ENCODE data around the gene DPP8. TPM values are rescaled to one million over a fixed set of nuclear protein-coding genes. Genes with fewer than 3 reads are reported as not detected.

Gene DPP8
- total and polyA plus RNA-seq, 2 donors (not counting 1 experiment from before 2014, with no cell fraction given) = 17.1 to 65.2 TPM

GRCh38 chr15:65410036-65410435 lies 107.5 kb downstream of the DPP8 start:
- TF ChIP-seq EZH2 (IDR thresholded peaks at IDR 0.05; ENCODE audit: borderline replicate concordance, insufficient read depth, low read depth, low read length, poor library complexity, severe bottlenecking) (no peak), CTCF (IDR thresholded peaks at IDR 0.05) (no peak)
- Histone ChIP-seq H3K79me2 (ENCODE audit: control insufficient read depth, insufficient read depth, low read length) (no peaks in the 10 kb centered on the region), H2AFZ (ENCODE audit: insufficient read depth, low read depth, low read length, poor library complexity, severe bottlenecking) (no peak overlapping the region), H3K4me1 (ENCODE audit: control insufficient read depth in 2 of 2, insufficient read depth in 2 of 2, low read length in 2 of 2) (peaks cover 8 to 11% of the 10 kb centered on the region in 2 donors), H3K27me3 (replicated peaks in 1 of 4; ENCODE audit: control extremely low read depth in 1 of 4, control insufficient read depth in 3 of 4, insufficient read depth in 4 of 4, low read length in 3 of 4) (peaks cover 0 to 23% (median 2%) of the 10 kb centered on the region in 4 experiments), H3K9me3 (ENCODE audit: control extremely low read depth in 1 of 3, control insufficient read depth in 2 of 3, insufficient read depth in 1 of 3, low read length in 2 of 3) (no peaks in the 10 kb centered on the region), H4K20me1 (ENCODE audit: control insufficient read depth, insufficient read depth, low read length, poor library complexity, severe bottlenecking) (no peaks in the 10 kb centered on the region), H3K27ac (ENCODE audit: low read length in 2 of 2) (no peak overlapping the region), H3K4me3 (ENCODE audit: control extremely low read depth in 1 of 5, extremely low read depth in 1 of 5, insufficient read depth in 1 of 5, low read depth in 2 of 5, low read length in 4 of 5) (no peak overlapping the region), H3K9ac (ENCODE audit: low read length) (no peak overlapping the region), H3K36me3 (replicated peaks in 1 of 2; ENCODE audit: control extremely low read depth in 1 of 2, control insufficient read depth in 1 of 2, extremely low read depth in 1 of 2, insufficient read depth in 2 of 2, low read length in 1 of 2) (no peaks in the 10 kb centered on the region), H3K4me2 (replicated peaks; ENCODE audit: low read depth, low read length, poor library complexity, severe bottlenecking) (no peak overlapping the region)
- ChIA-PET CTCF (interaction anchor here (1.4 kb wide), 1 partner anchor 10 kb away, joined by 5 read pairs; no protein-coding TSS in a partner anchor), POLR2A (no interaction called here)
- Mint-ChIP-seq H3K4me3 (no peak overlapping the region), H3K4me1 (peaks cover 11% of the 10 kb centered on the region), H3K27me3 (peaks cover 20% of the 10 kb centered on the region), H3K27ac (no peak overlapping the region), H3K9me3 (ENCODE audit: insufficient read depth) (no peaks in the 10 kb centered on the region)
- WGBS (ENCODE audit: insufficient coverage) = 93% methylated on average over 10 of the region's 11 CpGs
- DNase-seq = no peak
- intact Hi-C loops (cut with micrococcal nuclease) = no loop called here
- no peak for ATAC-seq (ENCODE audit: low read depth)

GRCh38 chr15:65409036-65409631 lies 108.4 kb downstream of the DPP8 start:
- DNase-seq (peak; percentile 51), ATAC-seq (ENCODE audit: low read depth) (peak; percentile 49)
- ChIA-PET CTCF (interaction anchor here (1.4 kb wide), 1 partner anchor 9 kb away, joined by 5 read pairs; no protein-coding TSS in a partner anchor), POLR2A (no interaction called here)
- Mint-ChIP-seq H3K4me1 (peaks cover 11% of the 10 kb centered on the region), H3K4me3 (no peak overlapping the region), H3K27ac (peak overlapping the region; percentile 41), H3K9me3 (ENCODE audit: insufficient read depth) (no peaks in the 10 kb centered on the region), H3K27me3 (peaks cover 17% of the 10 kb centered on the region)
- H3K9me3 ChIP-seq (ENCODE audit: control extremely low read depth in 1 of 3, control insufficient read depth in 2 of 3, insufficient read depth in 1 of 3, low read length in 2 of 3) = no peaks in the 10 kb centered on the region
- no peak overlapping the region for H3K4me3 ChIP-seq (ENCODE audit: control extremely low read depth in 1 of 5, extremely low read depth in 1 of 5, insufficient read depth in 1 of 5, low read depth in 2 of 5, low read length in 4 of 5)
- H3K9ac ChIP-seq (ENCODE audit: low read length) = no peak overlapping the region
- peaks cover 8 to 11% of the 10 kb centered on the region in 2 donors for H3K4me1 ChIP-seq (ENCODE audit: control insufficient read depth in 2 of 2, insufficient read depth in 2 of 2, low read length in 2 of 2)
- no peak overlapping the region for H3K27ac ChIP-seq (ENCODE audit: low read length in 2 of 2)
- TF ChIP-seq CTCF (IDR thresholded peaks at IDR 0.05) = no peak
- no peak for TF ChIP-seq EZH2 (IDR thresholded peaks at IDR 0.05; ENCODE audit: borderline replicate concordance, insufficient read depth, low read depth, low read length, poor library complexity, severe bottlenecking)
- H3K27me3 ChIP-seq (replicated peaks in 1 of 4; ENCODE audit: control extremely low read depth in 1 of 4, control insufficient read depth in 3 of 4, insufficient read depth in 4 of 4, low read length in 3 of 4) = peaks cover 0 to 23% (median 2%) of the 10 kb centered on the region in 4 experiments
- H3K36me3 ChIP-seq (replicated peaks in 1 of 2; ENCODE audit: control extremely low read depth in 1 of 2, control insufficient read depth in 1 of 2, extremely low read depth in 1 of 2, insufficient read depth in 2 of 2, low read length in 1 of 2) = no peaks in the 10 kb centered on the region
- peak overlapping the region; percentile 41 for H3K4me2 ChIP-seq (replicated peaks; ENCODE audit: low read depth, low read length, poor library complexity, severe bottlenecking)
- H4K20me1 ChIP-seq (ENCODE audit: control insufficient read depth, insufficient read depth, low read length, poor library complexity, severe bottlenecking) = no peaks in the 10 kb centered on the region
- intact Hi-C loops (cut with micrococcal nuclease) = no loop called here
- no peak overlapping the region for H2AFZ ChIP-seq (ENCODE audit: insufficient read depth, low read depth, low read length, poor library complexity, severe bottlenecking)
- no peaks in the 10 kb centered on the region for H3K79me2 ChIP-seq (ENCODE audit: control insufficient read depth, insufficient read depth, low read length)
- 25% methylated on average over 5 of the region's 7 CpGs for WGBS (ENCODE audit: insufficient coverage)

All from B cell (primary cell).